HUES48 (cell line): Measurements from ENCODE around the gene IPO8.
"Not testable (repeated sequence)": the region's sequence is repeated elsewhere in the genome, so short reads cannot be mapped to it uniquely, and the experiment has no call there.

Experiments used
- H3K27ac ChIP-seq: one replicate; pipeline ENCODE4 v1.7.0; 2013; ENCODE audit warnings: low read depth, low read length, inconsistent platforms
- H3K27me3 ChIP-seq: 2 replicates; pipeline ENCODE4 v1.6.1; 2013; ENCODE audit warnings: mild to moderate bottlenecking, low read length; ENCODE audit not compliant: control insufficient read depth, insufficient read depth
- H3K36me3 ChIP-seq: 2 replicates; pipeline ENCODE4 v1.6.1; 2013; ENCODE audit warnings: low read length; ENCODE audit not compliant: control insufficient read depth, insufficient read depth
- H3K4me1 ChIP-seq: 2 replicates; pipeline ENCODE4 v1.6.1; 2013; ENCODE audit warnings: mild to moderate bottlenecking, low read length; ENCODE audit not compliant: control insufficient read depth, insufficient read depth
- H3K4me3 ChIP-seq: 2 replicates; pipeline ENCODE4 v1.5.1; 2013; ENCODE audit warnings: mild to moderate bottlenecking, low read depth, low read length
- H3K9ac ChIP-seq: 2 replicates; pipeline ENCODE4 v1.6.1; 2013; ENCODE audit warnings: mild to moderate bottlenecking, low read depth, low read length, moderate library complexity
- H3K9me3 ChIP-seq: 2 replicates; pipeline ENCODE4 v1.6.1; 2013; ENCODE audit warnings: low read length; ENCODE audit not compliant: control insufficient read depth, insufficient read depth

The IPO8 gene

DNA sequence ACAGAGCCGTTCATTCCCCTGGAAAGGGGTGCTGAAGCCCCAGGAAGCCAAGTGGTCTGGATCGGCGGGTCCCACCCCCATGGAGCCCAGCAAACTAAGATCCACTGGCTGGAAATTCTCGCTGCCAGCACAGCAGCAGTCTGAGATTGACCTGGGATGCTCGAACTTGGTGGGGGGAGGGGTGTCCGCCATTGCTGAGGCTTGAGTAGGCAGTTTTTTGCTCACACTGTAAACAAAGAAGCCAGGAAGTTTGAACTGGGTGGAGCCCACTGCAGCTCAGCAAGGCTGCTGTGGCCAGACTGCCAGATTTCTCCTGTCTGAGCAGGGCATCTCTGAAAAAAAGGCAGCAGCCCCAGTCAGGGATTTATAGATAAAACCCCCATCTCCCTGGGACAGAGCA is 91.4 kb downstream of the IPO8 start:
- H3K4me1 ChIP-seq, H3K9me3 ChIP-seq, H3K27me3 ChIP-seq, H3K36me3 ChIP-seq, H3K27ac ChIP-seq, H3K4me3 ChIP-seq: not testable (repeated sequence)
- H3K9ac ChIP-seq = peak overlapping the region; percentile 0; the same call in 1 of the 2 replicates

DNA sequence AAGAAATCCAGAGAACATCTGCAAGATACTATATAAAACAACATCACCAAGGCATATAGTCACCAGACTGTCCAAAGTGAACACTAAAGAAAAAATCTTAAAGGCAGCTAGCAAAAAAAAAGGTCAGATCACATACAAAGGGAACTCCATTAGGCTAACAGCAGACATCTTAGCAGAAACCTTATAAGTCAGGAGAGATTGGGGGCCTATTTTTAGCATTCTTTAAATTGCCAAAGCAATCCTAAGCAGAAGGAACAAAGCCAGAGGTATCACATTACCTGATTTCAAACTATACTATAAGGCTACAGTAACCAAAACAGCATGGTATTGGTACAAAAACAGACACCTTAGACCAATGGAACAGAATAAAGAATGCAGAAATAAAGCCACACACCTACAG is 92.5 kb downstream of the IPO8 start:
- Histone ChIP-seq H3K36me3 (no peaks in the 10 kb centered on the region), H3K27me3 (no peaks in the 10 kb centered on the region), H3K9me3 (0 out of 2 replicates have a peak, but pooled peaks cover 4% of the 10 kb centered on the region), H3K4me1 (peaks cover 8% of the 10 kb centered on the region; the same call in 1 of the 2 replicates), H3K27ac (no peak overlapping the region), H3K4me3 (no peak overlapping the region), H3K9ac (no peak overlapping the region)

DNA sequence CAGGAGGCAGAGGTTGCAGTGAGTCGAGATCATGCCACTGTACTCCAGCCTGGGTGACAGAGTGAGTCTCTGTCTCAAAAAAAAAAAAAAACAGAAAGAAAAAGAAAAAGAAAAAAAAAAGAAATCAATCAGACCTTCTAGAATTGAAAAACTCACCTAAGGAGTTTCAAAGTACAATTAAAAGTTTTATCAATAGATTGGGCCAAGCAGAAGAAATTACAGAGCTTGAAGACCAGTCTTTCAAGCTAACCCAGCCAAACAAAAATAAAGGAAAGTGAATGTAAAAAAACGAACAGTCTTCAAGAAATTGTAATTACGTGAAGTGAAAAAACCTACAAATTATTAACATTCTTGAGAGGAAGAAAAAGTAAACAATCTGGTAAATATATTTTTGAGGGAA is 93.0 kb downstream of the IPO8 start:
- Histone ChIP-seq H3K4me3 (no peak overlapping the region), H3K9me3 (0 out of 2 replicates have a peak, but pooled peaks cover 4% of the 10 kb centered on the region), H3K36me3 (no peaks in the 10 kb centered on the region), H3K4me1 (peaks cover 8% of the 10 kb centered on the region; the same call in 1 of the 2 replicates), H3K27ac (no peak overlapping the region), H3K27me3 (no peaks in the 10 kb centered on the region), H3K9ac (no peak overlapping the region)

DNA sequence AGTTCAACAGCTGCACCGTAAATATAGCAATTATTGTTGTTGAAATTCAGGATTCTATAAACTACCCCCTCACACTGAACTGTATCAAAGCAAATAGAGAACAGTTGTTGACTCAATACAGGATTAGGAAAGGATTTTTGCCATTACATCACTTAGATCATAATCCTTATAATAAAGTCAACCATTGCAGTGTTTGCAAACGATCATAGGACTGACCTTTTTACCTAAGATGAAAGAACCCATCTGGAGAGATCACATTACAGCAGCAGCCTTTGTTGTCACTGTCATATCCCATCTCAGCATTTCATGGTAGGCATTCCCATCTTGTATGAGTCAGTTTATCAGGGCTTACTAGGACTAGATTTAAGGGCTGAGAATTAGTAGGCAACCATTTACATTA is 96.1 kb downstream of the IPO8 start:
- peaks cover 15% of the 10 kb centered on the region for H3K9me3 ChIP-seq
- H3K27ac ChIP-seq = no peak overlapping the region
- H3K9ac ChIP-seq = no peak overlapping the region

DNA sequence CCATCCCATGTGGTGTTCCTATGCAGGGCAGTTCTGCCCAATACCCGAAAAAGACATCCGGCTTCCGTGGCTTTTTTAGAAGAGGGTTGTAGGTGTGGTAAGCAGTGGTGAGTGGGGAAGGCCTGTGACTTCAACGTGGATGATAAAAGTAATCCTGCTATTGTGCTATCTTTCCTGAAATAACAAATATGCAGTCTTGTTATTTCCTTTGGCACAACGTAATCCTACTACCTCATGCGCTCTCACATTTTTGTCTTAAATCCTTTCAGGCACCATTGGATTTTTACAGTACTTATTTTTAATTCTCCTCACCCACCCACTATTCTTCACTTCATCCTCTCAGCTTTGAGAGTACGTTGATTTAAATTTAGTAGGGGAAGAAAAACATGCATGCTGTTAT is 96.8 kb downstream of the IPO8 start:
- no peaks in the 10 kb centered on the region for H3K36me3 ChIP-seq
- peaks cover 17% of the 10 kb centered on the region for H3K9me3 ChIP-seq
- no peaks in the 10 kb centered on the region for H3K27me3 ChIP-seq
- no peak overlapping the region for H3K4me3 ChIP-seq
- no peak overlapping the region for H3K27ac ChIP-seq
- no peak overlapping the region for H3K9ac ChIP-seq
- no peaks in the 10 kb centered on the region for H3K4me1 ChIP-seq

More for the DNA sequence above, 96.1 kb downstream of the IPO8 start:
- H3K4me1 ChIP-seq = peaks cover 5% of the 10 kb centered on the region; the same call in 1 of the 2 replicates
- H3K27me3 ChIP-seq = no peaks in the 10 kb centered on the region
- no peaks in the 10 kb centered on the region for H3K36me3 ChIP-seq
- no peak overlapping the region for H3K4me3 ChIP-seq

DNA sequence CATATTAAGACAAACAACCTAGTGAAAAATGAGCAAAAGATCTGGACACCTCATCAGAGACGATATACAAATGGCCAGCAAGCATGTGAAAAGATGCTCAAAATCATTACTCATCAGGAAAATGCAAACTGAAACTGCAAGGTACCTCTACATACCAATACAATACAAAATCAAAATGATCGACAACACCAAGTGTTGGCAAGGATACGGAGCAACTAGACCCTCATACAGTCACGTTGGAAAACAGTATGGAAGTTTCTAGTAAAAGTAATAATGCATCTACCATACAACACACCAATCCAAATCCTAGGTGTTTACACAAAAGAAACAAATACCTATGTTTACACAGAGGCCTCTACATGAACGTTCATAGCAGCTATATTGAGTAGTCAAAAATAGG is 99.9 kb downstream of the IPO8 start:
- H3K27ac ChIP-seq = no peak overlapping the region
- peaks cover 13% of the 10 kb centered on the region for H3K9me3 ChIP-seq
- no peaks in the 10 kb centered on the region for H3K36me3 ChIP-seq
- H3K27me3 ChIP-seq = no peaks in the 10 kb centered on the region
- no peak overlapping the region for H3K9ac ChIP-seq
- H3K4me3 ChIP-seq = no peak overlapping the region
- no peaks in the 10 kb centered on the region for H3K4me1 ChIP-seq

DNA sequence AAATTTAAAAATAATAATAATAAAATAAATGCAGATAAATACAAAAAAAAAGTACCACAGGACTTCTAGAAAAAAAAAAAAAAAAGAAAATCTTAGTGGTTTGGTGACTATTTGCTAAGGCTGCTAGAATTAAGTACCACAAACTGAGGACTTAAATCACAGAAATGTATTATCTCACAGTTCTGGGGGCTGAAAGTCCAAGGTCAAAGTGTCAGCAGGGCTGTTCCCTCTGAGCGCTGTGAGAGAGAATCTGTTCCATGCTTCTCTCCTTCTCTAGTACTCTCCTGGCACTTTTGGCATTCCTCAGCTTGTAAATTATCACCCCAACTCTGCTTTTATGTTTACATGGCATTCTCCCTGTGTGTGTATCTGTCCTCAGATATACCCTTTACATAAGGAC is 101.2 kb downstream of the IPO8 start:
- H3K9ac ChIP-seq = no peak overlapping the region
- H3K27ac ChIP-seq = no peak overlapping the region
- no peaks in the 10 kb centered on the region for H3K27me3 ChIP-seq
- H3K4me3 ChIP-seq = no peak overlapping the region
- H3K4me1 ChIP-seq = no peaks in the 10 kb centered on the region
- H3K36me3 ChIP-seq = no peaks in the 10 kb centered on the region
- H3K9me3 ChIP-seq = peaks cover 13% of the 10 kb centered on the region

DNA sequence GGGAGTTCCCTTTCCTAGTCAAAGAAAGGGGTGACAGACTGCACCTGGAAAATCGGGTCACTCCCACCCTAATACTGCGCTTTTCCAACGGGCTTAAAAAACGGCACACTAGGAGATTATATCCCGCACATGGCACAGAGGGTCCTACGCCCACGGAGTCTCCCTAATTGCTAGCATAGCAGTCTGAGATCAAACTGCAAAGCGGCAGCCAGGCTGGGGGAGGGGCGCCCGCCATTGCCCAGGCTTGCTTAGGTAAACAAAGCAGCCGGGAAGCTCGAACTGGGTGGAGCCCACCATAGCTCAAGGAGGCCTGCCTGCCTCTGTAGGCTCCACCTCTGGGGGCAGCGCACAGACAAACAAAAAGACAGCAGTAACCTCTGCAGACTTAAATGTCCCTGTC is 107.1 kb downstream of the IPO8 start:
- H3K9me3 ChIP-seq, H3K9ac ChIP-seq, H3K4me1 ChIP-seq, H3K27me3 ChIP-seq, H3K27ac ChIP-seq, H3K36me3 ChIP-seq, H3K4me3 ChIP-seq: not testable (repeated sequence)

DNA sequence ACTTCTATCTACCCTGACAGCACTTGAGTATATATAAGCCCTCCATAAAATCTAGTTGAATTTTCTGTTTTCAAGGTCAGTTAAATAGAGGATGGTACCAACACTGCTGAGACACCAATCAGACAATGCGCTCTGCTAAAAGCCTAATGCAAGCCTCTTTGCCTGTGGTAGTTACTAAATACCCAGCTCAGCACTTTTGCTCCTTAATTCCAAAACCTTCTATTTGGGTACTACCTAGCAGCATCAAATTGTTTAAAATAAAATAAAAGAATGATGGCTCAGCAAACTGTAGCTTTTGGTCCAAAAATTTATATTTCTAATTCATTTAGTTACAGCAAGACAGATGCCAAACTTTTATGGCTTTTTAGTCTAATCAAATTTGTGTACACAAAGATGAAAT is 107.9 kb downstream of the IPO8 start:
- Histone ChIP-seq H3K4me1 (no peaks in the 10 kb centered on the region), H3K27ac (no peak overlapping the region), H3K4me3 (no peak overlapping the region), H3K36me3 (no peaks in the 10 kb centered on the region), H3K9me3 (peaks cover 7% of the 10 kb centered on the region; the same call in 1 of the 2 replicates), H3K9ac (no peak overlapping the region), H3K27me3 (no peaks in the 10 kb centered on the region)

DNA sequence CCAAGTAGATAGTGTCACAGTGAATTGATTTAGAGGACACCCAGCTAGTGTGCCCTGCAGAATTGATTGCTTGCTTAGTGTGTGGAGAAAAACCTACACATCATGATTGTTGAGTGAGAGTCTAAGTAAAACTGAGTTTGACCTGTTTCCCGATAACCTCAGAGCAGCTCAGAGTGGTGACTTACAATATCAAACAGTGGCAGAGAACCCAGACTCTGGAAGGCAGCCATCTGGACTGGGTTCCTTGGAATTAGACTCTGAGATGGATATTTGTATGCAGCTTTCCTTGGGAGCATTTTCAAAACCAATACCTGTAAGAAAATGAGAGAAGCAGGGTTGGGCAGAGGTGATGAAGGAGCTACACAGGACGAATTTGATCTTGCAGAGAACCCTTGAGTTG is 109.8 kb downstream of the IPO8 start:
- H3K27me3 ChIP-seq = no peaks in the 10 kb centered on the region
- no peak overlapping the region for H3K27ac ChIP-seq
- H3K4me3 ChIP-seq = no peak overlapping the region
- no peaks in the 10 kb centered on the region for H3K4me1 ChIP-seq
- H3K9ac ChIP-seq = no peak overlapping the region
- no peaks in the 10 kb centered on the region for H3K36me3 ChIP-seq
- H3K9me3 ChIP-seq = peaks cover 7% of the 10 kb centered on the region; the same call in 1 of the 2 replicates

DNA sequence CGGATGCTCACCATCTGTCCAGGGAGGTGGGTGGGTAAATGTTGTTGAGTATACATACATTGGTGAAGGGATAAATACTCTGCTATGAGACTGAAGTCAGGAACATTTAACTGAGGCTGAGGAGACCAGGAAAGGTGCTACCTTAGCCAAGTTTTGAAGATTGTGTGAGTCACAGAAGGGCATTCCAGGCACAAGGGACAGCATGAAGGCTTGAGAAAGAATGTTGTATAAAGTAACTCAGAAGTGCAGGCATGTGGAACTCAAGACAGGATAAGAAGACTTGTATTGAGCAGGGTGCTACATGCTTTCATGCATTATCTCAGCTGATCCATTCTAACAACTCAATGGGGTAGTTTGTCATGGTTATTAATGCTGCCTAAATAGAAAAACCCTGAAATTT is 112.7 kb downstream of the IPO8 start:
- Histone ChIP-seq H3K4me3 (no peak overlapping the region), H3K27ac (no peak overlapping the region)

DNA sequence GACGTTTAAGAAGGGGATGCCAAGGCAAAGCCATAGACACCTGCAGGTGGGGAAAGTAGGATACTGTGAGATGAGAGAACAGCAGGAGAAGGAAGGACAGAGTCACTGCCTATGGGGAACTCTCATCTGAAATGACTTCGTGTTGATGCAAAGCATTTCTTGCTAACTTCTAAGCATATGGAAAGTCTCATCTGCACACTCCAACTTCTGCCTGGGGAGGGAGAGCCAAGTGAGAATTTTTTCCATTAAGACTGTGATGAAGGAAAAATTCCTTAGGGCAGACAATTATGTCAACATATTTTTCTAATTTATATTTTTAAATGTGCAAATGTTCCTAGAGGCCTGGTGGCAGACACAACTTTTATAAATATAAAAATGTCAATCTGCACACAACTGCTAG is 115.3 kb downstream of the IPO8 start:
- H3K27ac ChIP-seq = no peak overlapping the region
- H3K4me1 ChIP-seq = no peaks in the 10 kb centered on the region
- H3K9ac ChIP-seq = no peak overlapping the region
- H3K36me3 ChIP-seq = no peaks in the 10 kb centered on the region
- H3K9me3 ChIP-seq = no peaks in the 10 kb centered on the region
- H3K4me3 ChIP-seq = no peak overlapping the region
- H3K27me3 ChIP-seq = no peaks in the 10 kb centered on the region

More for the DNA sequence above, 112.7 kb downstream of the IPO8 start:
- H3K9me3 ChIP-seq = peaks cover 1% of the 10 kb centered on the region; the same call in 1 of the 2 replicates
- H3K4me1 ChIP-seq = no peaks in the 10 kb centered on the region
- H3K9ac ChIP-seq = no peak overlapping the region
- no peaks in the 10 kb centered on the region for H3K36me3 ChIP-seq
- no peaks in the 10 kb centered on the region for H3K27me3 ChIP-seq
